ENCODE measurements around the gene TRPC3. TPM values are rescaled to one million over a fixed set of nuclear protein-coding genes. Genes with fewer than 3 reads are reported as not detected.

The TRPC3 gene
- polyA plus RNA-seq, 3 donors, result not detected

DNA sequence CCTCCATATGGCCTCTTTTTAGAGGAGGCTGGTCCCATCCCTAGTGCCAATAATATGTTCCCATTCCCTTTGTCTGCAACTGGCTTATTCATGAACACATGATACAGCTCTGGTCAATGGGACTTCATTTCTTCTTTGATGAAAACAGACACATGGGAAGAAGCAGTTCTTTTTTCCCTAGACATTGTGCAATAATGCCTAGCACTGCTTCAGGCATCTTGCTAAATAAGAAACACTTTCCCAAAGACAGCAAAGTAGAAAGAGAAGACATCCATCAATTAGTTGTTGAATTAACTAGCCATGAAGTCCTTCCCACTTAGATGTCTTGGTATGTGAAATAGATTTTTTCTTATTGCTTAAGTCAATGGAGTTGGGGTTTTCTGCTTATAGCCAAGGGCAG is 40.1 kb upstream of the TRPC3 start:
- Histone ChIP-seq H3K27me3 (ENCODE audit: control insufficient read depth in 2 of 2, insufficient read depth in 2 of 2, low read length in 2 of 2) (peaks cover 0 to 2% of the 10 kb centered on the region in 2 donors), H3K79me2 (ENCODE audit: insufficient read depth, low read length) (no peaks in the 10 kb centered on the region), H3K36me3 (replicated peaks in 1 of 2; ENCODE audit: control insufficient read depth in 1 of 2, insufficient read depth in 2 of 2, low read length in 2 of 2) (no peaks in the 10 kb centered on the region), H3K4me3 (replicated peaks in 1 of 3; ENCODE audit: low read depth in 2 of 3, low read length in 3 of 3) (no peak overlapping the region), H3K4me2 (replicated peaks; ENCODE audit: extremely low read depth, low read length, poor library complexity, severe bottlenecking) (no peak overlapping the region), H3K27ac (ENCODE audit: low read depth in 1 of 2, low read length in 2 of 2) (no peak overlapping the region), H3K4me1 (ENCODE audit: control insufficient read depth in 1 of 2, insufficient read depth in 2 of 2, low read length in 2 of 2) (no peaks in the 10 kb centered on the region), H3K9me3 (replicated peaks in 1 of 2; ENCODE audit: control insufficient read depth in 1 of 2, insufficient read depth in 1 of 2, low read length in 2 of 2) (no peaks in the 10 kb centered on the region), H3K9ac (ENCODE audit: insufficient read depth, low read length, poor library complexity, severe bottlenecking) (no peak overlapping the region), H4K20me1 (ENCODE audit: insufficient read depth, low read length) (no peaks in the 10 kb centered on the region), H2AFZ (ENCODE audit: insufficient read depth, low read depth, low read length, poor library complexity, severe bottlenecking) (no peak overlapping the region)
- intact Hi-C loops (cut with micrococcal nuclease), result no loop called here
- Mint-ChIP-seq H3K9me3 (peaks cover 0 to 3% (median 0%) of the 10 kb centered on the region in 7 donors), H3K36me3 (no peaks in the 10 kb centered on the region), H3K4me1 (peaks cover 2% of the 10 kb centered on the region), H3K4me3 (no peak overlapping the region), H3K27me3 (ENCODE audit: low read depth in 3 of 3) (peaks cover 6 to 16% (median 10%) of the 10 kb centered on the region in 3 donors), H3K27ac (no peak overlapping the region)
- DNase-seq, result no peak
- TF ChIP-seq, protein P1, sequence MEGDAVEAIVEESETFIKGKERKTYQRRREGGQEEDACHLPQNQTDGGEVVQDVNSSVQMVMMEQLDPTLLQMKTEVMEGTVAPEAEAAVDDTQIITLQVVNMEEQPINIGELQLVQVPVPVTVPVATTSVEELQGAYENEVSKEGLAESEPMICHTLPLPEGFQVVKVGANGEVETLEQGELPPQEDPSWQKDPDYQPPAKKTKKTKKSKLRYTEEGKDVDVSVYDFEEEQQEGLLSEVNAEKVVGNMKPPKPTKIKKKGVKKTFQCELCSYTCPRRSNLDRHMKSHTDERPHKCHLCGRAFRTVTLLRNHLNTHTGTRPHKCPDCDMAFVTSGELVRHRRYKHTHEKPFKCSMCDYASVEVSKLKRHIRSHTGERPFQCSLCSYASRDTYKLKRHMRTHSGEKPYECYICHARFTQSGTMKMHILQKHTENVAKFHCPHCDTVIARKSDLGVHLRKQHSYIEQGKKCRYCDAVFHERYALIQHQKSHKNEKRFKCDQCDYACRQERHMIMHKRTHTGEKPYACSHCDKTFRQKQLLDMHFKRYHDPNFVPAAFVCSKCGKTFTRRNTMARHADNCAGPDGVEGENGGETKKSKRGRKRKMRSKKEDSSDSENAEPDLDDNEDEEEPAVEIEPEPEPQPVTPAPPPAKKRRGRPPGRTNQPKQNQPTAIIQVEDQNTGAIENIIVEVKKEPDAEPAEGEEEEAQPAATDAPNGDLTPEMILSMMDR (IDR thresholded peaks at IDR 0.05), result no peak

DNA sequence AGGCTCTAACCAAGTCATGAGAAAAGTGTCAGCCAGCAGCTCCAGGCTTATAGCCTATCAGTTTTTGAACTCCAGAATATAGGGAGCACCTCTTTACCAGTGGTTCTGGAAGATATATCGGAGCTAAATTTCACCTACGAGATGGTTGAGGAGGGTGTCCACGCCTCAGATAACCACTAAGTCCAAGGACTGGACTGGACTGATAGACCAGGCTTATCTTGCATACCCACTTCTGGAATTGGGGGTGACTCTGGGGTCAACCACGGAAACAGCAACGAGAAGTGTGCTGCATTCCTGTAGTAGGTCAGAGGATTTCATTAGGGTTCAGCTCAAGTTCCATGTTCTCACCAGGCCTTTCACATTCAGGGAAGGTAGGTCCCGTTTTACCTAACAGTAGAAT is 38.6 kb upstream of the TRPC3 start:
- H2AFZ ChIP-seq (ENCODE audit: insufficient read depth, low read depth, low read length, poor library complexity, severe bottlenecking), result no peak overlapping the region
- no peak overlapping the region for H3K9ac ChIP-seq (ENCODE audit: insufficient read depth, low read length, poor library complexity, severe bottlenecking)
- H3K79me2 ChIP-seq (ENCODE audit: insufficient read depth, low read length), result no peaks in the 10 kb centered on the region

More for the DNA sequence above, 38.6 kb upstream of the TRPC3 start:
- TF ChIP-seq, protein P1 (IDR thresholded peaks at IDR 0.05), result no peak
- H3K36me3 ChIP-seq (replicated peaks in 1 of 2; ENCODE audit: control insufficient read depth in 1 of 2, insufficient read depth in 2 of 2, low read length in 2 of 2), result no peaks in the 10 kb centered on the region
- peaks cover 0 to 2% of the 10 kb centered on the region in 2 donors for H3K27me3 ChIP-seq (ENCODE audit: control insufficient read depth in 2 of 2, insufficient read depth in 2 of 2, low read length in 2 of 2)
- H3K36me3 Mint-ChIP-seq, result no peaks in the 10 kb centered on the region
- 96% methylated on average over 3 of the region's 6 CpGs for WGBS (ENCODE audit: insufficient coverage)
- no peaks in the 10 kb centered on the region for H3K4me1 ChIP-seq (ENCODE audit: control insufficient read depth in 1 of 2, insufficient read depth in 2 of 2, low read length in 2 of 2)
- H3K27ac Mint-ChIP-seq, result peak overlapping the region in 1 of 7 donors; percentile 20
- H3K4me2 ChIP-seq (replicated peaks; ENCODE audit: extremely low read depth, low read length, poor library complexity, severe bottlenecking), result no peak overlapping the region
- H4K20me1 ChIP-seq (ENCODE audit: insufficient read depth, low read length), result no peaks in the 10 kb centered on the region
- no peaks in the 10 kb centered on the region for H3K9me3 ChIP-seq (replicated peaks in 1 of 2; ENCODE audit: control insufficient read depth in 1 of 2, insufficient read depth in 1 of 2, low read length in 2 of 2)
- DNase-seq, result no peak
- no peak overlapping the region for H3K4me3 ChIP-seq (replicated peaks in 1 of 3; ENCODE audit: low read depth in 2 of 3, low read length in 3 of 3)
- intact Hi-C loops (cut with micrococcal nuclease), result no loop called here
- no peak overlapping the region for H3K27ac ChIP-seq (ENCODE audit: low read depth in 1 of 2, low read length in 2 of 2)
- H3K27me3 Mint-ChIP-seq (ENCODE audit: low read depth in 3 of 3), result peaks cover 2 to 16% (median 8%) of the 10 kb centered on the region in 3 donors
- no peak overlapping the region for H3K4me3 Mint-ChIP-seq
- peaks cover 2% of the 10 kb centered on the region for H3K4me1 Mint-ChIP-seq
- H3K9me3 Mint-ChIP-seq, result peaks cover 0 to 3% (median 0%) of the 10 kb centered on the region in 7 donors
